HCT116 (cell line): ENCODE measurements around the gene PPFIA1. TPM values are rescaled to one million over a fixed set of nuclear protein-coding genes. Genes with fewer than 3 reads are reported as not detected.

ENCODE experiments used
- ATAC-seq: fragments of 200-7000 bp; cut with Tn5 transposase; 2 replicates; pipeline ENCODE4 v1.9.1; 2020; ENCODE audit warnings: mild to moderate bottlenecking, moderate library complexity
- BruUV-seq: library from RNA; stranded (reverse); fragments of 400-500 nt; replicated peaks from 2 replicates; lab custom pipeline; 2021; lab: Mats Ljungman, UMichigan
- CTCF ChIA-PET: fragments of 300-600 bp; sonication (Branson Sonifier 250); formaldehyde crosslinking; loops from one replicate; lab custom pipeline; 2021; ENCODE audit warnings: antibody characterized with exemption; lab: Charles Lee
- POLR2A ChIA-PET: fragments of 300-600, 350-600 bp; sonication (Branson Sonifier 250); formaldehyde crosslinking; loops from one replicate; lab custom pipeline; 2021; ENCODE audit warnings: antibody characterized with exemption; lab: Charles Lee
- RAD21 ChIA-PET, 2 experiments: fragments of 300-600 bp; sonication (Branson Sonifier 250); formaldehyde crosslinking; loops; one replicate each; lab custom pipeline; 2023; ENCODE audit warnings: low total read pairs in 2 of 2; ENCODE audit not compliant: uncharacterized antibody in 2 of 2, unreplicated experiment in 2 of 2, low non-redundant PET in 1 of 2; lab: Charles Lee
- DNase-seq: peaks from one replicate; pipeline ENCODE4 v3.0.0-alpha.2; 2010; ENCODE audit warnings: low read depth, low spot score
- H2AFZ ChIP-seq: fragments of 200-600 bp; shearing (Covaris generic), sonication (generic); 2 replicates; pipeline ENCODE4 v1.6.1; 2017; ENCODE audit warnings: low read depth, mixed run types, mixed read lengths, antibody characterized with exemption, low read length; ENCODE audit not compliant: poor library complexity, severe bottlenecking
- H3K27ac ChIP-seq: 2 replicates; pipeline ENCODE4 v1.5.1; 2012; ENCODE audit warnings: low read depth, low read length
- H3K27me3 ChIP-seq: fragments of 200-600 bp; sonication (generic); 2 replicates; pipeline ENCODE4 v1.6.1; 2016; ENCODE audit warnings: mixed run types, low read length, mixed read lengths; ENCODE audit not compliant: insufficient read depth
- H3K36me3 ChIP-seq, 2 experiments: fragments of 200-500 bp in 1 of 2; fragments of 200-600 bp in 1 of 2; sonication (Bioruptor generic) in 1 of 2; sonication (generic) in 1 of 2; 2 replicates each; pipeline versions ENCODE4 v1.5.1 to v1.6.1; 2014 to 2016; ENCODE audit warnings: low read length in 2 of 2, inconsistent platforms in 1 of 2, mixed read lengths in 1 of 2, mixed run types in 1 of 2; ENCODE audit not compliant: insufficient read depth in 2 of 2, control insufficient read depth in 1 of 2
- H3K4me1 ChIP-seq, 2 experiments: fragments of 200-600 bp in 1 of 2; sonication (generic) in 1 of 2; 2 replicates each; pipeline versions ENCODE4 v1.5.1 to v1.6.1; 2012 to 2017; ENCODE audit warnings: low read length in 2 of 2, inconsistent platforms in 1 of 2, mild to moderate bottlenecking in 1 of 2, mixed read lengths in 1 of 2, mixed run types in 1 of 2, moderate library complexity in 1 of 2; ENCODE audit not compliant: insufficient read depth in 2 of 2, control insufficient read depth in 1 of 2
- H3K4me2 ChIP-seq: fragments of 200-600 bp; sonication (generic); 2 replicates; pipeline ENCODE4 v1.6.1; 2017; ENCODE audit warnings: mixed run types, low read length, mixed read lengths
- H3K4me3 ChIP-seq, 2 experiments: fragments of 200-600 bp in 1 of 2; sonication (generic) in 1 of 2; replicated peaks in 1 of 2; 2 replicates each; pipeline ENCODE4 v1.5.1; 2011 to 2016; ENCODE audit warnings: low read length in 2 of 2, control low read depth in 1 of 2, low read depth in 1 of 2, mild to moderate bottlenecking in 1 of 2, mixed read lengths in 1 of 2, mixed run types in 1 of 2
- H3K79me2 ChIP-seq: fragments of 200-600 bp; sonication (generic); 2 replicates; pipeline ENCODE4 v1.6.1; 2017; ENCODE audit warnings: mild to moderate bottlenecking, mixed run types, low read length, moderate library complexity, mixed read lengths; ENCODE audit not compliant: insufficient read depth
- H3K9ac ChIP-seq: fragments of 200-600 bp; sonication (generic); 2 replicates; pipeline ENCODE4 v1.6.1; 2016; ENCODE audit warnings: low read length, mixed read lengths
- H3K9me2 ChIP-seq: fragments of 200-600 bp; sonication (generic), shearing (Covaris generic); 2 replicates; pipeline ENCODE4 v1.6.1; 2017; ENCODE audit warnings: mixed run types, mild to moderate bottlenecking, moderate library complexity; ENCODE audit not compliant: insufficient read depth
- H3K9me3 ChIP-seq, 2 experiments: fragments of 200-500 bp in 1 of 2; fragments of 200-600 bp in 1 of 2; sonication (Bioruptor generic) in 1 of 2; sonication (generic) in 1 of 2; 2 replicates each; pipeline ENCODE4 v1.6.1; 2014 to 2017; ENCODE audit warnings: low read length in 2 of 2, mixed read lengths in 2 of 2, inconsistent platforms in 1 of 2, low read depth in 1 of 2, mild to moderate bottlenecking in 1 of 2, mixed run types in 1 of 2, moderate library complexity in 1 of 2; ENCODE audit not compliant: control insufficient read depth in 1 of 2, insufficient read depth in 1 of 2
- H4K20me1 ChIP-seq: fragments of 200-600 bp; sonication (generic), shearing (Covaris generic); 2 replicates; pipeline ENCODE4 v1.6.1; 2017; ENCODE audit warnings: mixed run types, mild to moderate bottlenecking, moderate library complexity; ENCODE audit not compliant: insufficient read depth
- ATF3 ChIP-seq: IDR thresholded peaks from 2 replicates; pipeline ENCODE4 v1.6.1; 2012
- CBX3 ChIP-seq: IDR thresholded peaks from 2 replicates; pipeline ENCODE4 v1.6.1; 2012; ENCODE audit warnings: low read depth
- CEBPB ChIP-seq: IDR thresholded peaks from 2 replicates; pipeline ENCODE4 v1.6.1; 2012; ENCODE audit warnings: low read depth
- CTCF ChIP-seq, 3 experiments: fragments of 200-600 bp in 1 of 3; sonication (generic) in 1 of 3; IDR thresholded peaks in 2 of 3; conservative IDR thresholded peaks in 1 of 3; 2 replicates each; pipeline ENCODE4 v1.5.1; 2012 to 2017; ENCODE audit warnings: low read depth in 2 of 3, low read length in 2 of 3, antibody characterized with exemption in 1 of 3, borderline replicate concordance in 1 of 3, control low read depth in 1 of 3, mild to moderate bottlenecking in 1 of 3, mixed read lengths in 1 of 3, mixed run types in 1 of 3, moderate library complexity in 1 of 3; ENCODE audit not compliant: insufficient read depth in 1 of 3
- EGR1 ChIP-seq: IDR thresholded peaks from 2 replicates; pipeline ENCODE4 v1.6.1; 2012; ENCODE audit warnings: low read depth
- ELF1 ChIP-seq: IDR thresholded peaks from 2 replicates; pipeline ENCODE4 v1.6.1; 2012; ENCODE audit warnings: low read depth, borderline replicate concordance
- EZH2 ChIP-seq: fragments of 200-600 bp; sonication (generic); IDR thresholded peaks from 2 replicates; pipeline ENCODE4 v1.6.1; 2017; ENCODE audit warnings: antibody characterized with exemption, mixed run types
- EZH2phosphoT487 ChIP-seq: fragments of 200-600 bp; IDR thresholded peaks from 2 replicates; pipeline ENCODE4 v1.6.1; 2018; ENCODE audit warnings: antibody characterized with exemption, borderline replicate concordance
- FOSL1 ChIP-seq: IDR thresholded peaks from 2 replicates; pipeline ENCODE4 v1.6.1; 2012; ENCODE audit warnings: low read depth
- JUND ChIP-seq: IDR thresholded peaks from 2 replicates; pipeline ENCODE4 v1.6.1; 2012
- MAX ChIP-seq: IDR thresholded peaks from 2 replicates; pipeline ENCODE4 v1.6.1; 2012
- REST ChIP-seq: IDR thresholded peaks from 2 replicates; pipeline ENCODE4 v1.6.1; 2012; ENCODE audit warnings: low read depth
- YY1 ChIP-seq: IDR thresholded peaks from 2 replicates; pipeline ENCODE4 v1.6.1; 2011; ENCODE audit warnings: low read length, low read depth, moderate library complexity, mild to moderate bottlenecking; ENCODE audit not compliant: insufficient replicate concordance; ENCODE audit errors: extremely low read depth
- ZFX ChIP-seq: fragments of 450-650 bp; IDR thresholded peaks from 2 replicates; pipeline ENCODE4 v1.6.1; 2017
- ZNF274 ChIP-seq: fragments of 200-500 bp; sonication (Bioruptor generic); IDR thresholded peaks from 2 replicates; pipeline ENCODE4 v1.6.1; 2014; ENCODE audit warnings: mild to moderate bottlenecking, low read depth, low read length, inconsistent platforms
- intact Hi-C: fragments of 100-400 bp; cut with micrococcal nuclease; formaldehyde crosslinking; loops from 2 replicates; pipeline ENCODE4 v1.10.0; 2022
- total RNA-seq: library from RNA; stranded (reverse); gene quantifications from one replicate; pipeline ENCODE4 v1.2.1, GENCODE V29; 2021; ENCODE audit not compliant: unreplicated experiment
- TF ChIP-seq, protein P1 (sequence below): IDR thresholded peaks from 2 replicates; pipeline ENCODE4 v1.6.1; 2011; ENCODE audit warnings: mild to moderate bottlenecking, low read length, moderate library complexity; ENCODE audit not compliant: insufficient replicate concordance; ENCODE audit errors: extremely low read depth

Gene PPFIA1
- total RNA-seq, 1 experiment from 2014 or later = 48.6 TPM

GRCh38 chr11:70229737-70230136 lies 40.8 kb upstream of the PPFIA1 start:
- ChIA-PET RAD21 (no interaction called here), POLR2A (no interaction called here), CTCF (no interaction called here)
- ATAC-seq = no peak
- no peak overlapping the region for H3K9ac ChIP-seq
- intact Hi-C loops = no loop called here
- H3K4me3 ChIP-seq = no peak overlapping the region
- H3K4me2 ChIP-seq = no peak overlapping the region
- H4K20me1 ChIP-seq = no peaks in the 10 kb centered on the region
- no peaks in the 10 kb centered on the region for H3K9me2 ChIP-seq
- no peaks in the 10 kb centered on the region for H3K79me2 ChIP-seq
- BruUV-seq = no TSS peak
- no peak overlapping the region for H3K27ac ChIP-seq
- no peaks in the 10 kb centered on the region for H3K36me3 ChIP-seq
- H3K9me3 ChIP-seq = no peaks in the 10 kb centered on the region
- H3K4me1 ChIP-seq = peaks cover 18 to 37% of the 10 kb centered on the region in 2 experiments
- TF ChIP-seq JUND = no peak
- TF ChIP-seq FOSL1 = no peak
- TF ChIP-seq, protein P1, sequence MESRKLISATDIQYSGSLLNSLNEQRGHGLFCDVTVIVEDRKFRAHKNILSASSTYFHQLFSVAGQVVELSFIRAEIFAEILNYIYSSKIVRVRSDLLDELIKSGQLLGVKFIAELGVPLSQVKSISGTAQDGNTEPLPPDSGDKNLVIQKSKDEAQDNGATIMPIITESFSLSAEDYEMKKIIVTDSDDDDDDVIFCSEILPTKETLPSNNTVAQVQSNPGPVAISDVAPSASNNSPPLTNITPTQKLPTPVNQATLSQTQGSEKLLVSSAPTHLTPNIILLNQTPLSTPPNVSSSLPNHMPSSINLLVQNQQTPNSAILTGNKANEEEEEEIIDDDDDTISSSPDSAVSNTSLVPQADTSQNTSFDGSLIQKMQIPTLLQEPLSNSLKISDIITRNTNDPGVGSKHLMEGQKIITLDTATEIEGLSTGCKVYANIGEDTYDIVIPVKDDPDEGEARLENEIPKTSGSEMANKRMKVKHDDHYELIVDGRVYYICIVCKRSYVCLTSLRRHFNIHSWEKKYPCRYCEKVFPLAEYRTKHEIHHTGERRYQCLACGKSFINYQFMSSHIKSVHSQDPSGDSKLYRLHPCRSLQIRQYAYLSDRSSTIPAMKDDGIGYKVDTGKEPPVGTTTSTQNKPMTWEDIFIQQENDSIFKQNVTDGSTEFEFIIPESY = no peak
- no peak for TF ChIP-seq CBX3
- TF ChIP-seq ELF1 = no peak
- no peak for TF ChIP-seq EZH2phosphoT487
- no peak for TF ChIP-seq CEBPB
- no peak for TF ChIP-seq EGR1
- no peak for TF ChIP-seq ZNF274
- no peak for TF ChIP-seq ATF3
- TF ChIP-seq EZH2 = no peak
- TF ChIP-seq YY1 = no peak
- TF ChIP-seq CTCF (IDR thresholded peaks at IDR 0.05 in 2 of 3, conservative IDR thresholded peaks at IDR 0.05 in 1 of 3; ENCODE audit: borderline replicate concordance in 1 of 3, insufficient read depth in 1 of 3, low read depth in 2 of 3, low read length in 2 of 3) = no peak
- TF ChIP-seq MAX = no peak
- TF ChIP-seq ZFX = no peak
- TF ChIP-seq REST = no peak
- H2AFZ ChIP-seq = no peak overlapping the region
- H3K27me3 ChIP-seq = no peaks in the 10 kb centered on the region; the same call in 1 of the 2 replicates
- DNase-seq = no peak
